Measurements from ENCODE around the gene NID1.

- TF ChIP-seq, protein P1, sequence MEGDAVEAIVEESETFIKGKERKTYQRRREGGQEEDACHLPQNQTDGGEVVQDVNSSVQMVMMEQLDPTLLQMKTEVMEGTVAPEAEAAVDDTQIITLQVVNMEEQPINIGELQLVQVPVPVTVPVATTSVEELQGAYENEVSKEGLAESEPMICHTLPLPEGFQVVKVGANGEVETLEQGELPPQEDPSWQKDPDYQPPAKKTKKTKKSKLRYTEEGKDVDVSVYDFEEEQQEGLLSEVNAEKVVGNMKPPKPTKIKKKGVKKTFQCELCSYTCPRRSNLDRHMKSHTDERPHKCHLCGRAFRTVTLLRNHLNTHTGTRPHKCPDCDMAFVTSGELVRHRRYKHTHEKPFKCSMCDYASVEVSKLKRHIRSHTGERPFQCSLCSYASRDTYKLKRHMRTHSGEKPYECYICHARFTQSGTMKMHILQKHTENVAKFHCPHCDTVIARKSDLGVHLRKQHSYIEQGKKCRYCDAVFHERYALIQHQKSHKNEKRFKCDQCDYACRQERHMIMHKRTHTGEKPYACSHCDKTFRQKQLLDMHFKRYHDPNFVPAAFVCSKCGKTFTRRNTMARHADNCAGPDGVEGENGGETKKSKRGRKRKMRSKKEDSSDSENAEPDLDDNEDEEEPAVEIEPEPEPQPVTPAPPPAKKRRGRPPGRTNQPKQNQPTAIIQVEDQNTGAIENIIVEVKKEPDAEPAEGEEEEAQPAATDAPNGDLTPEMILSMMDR (IDR thresholded peaks at IDR 0.05), result no peak
- no peak for TF ChIP-seq POLR2A (IDR thresholded peaks at IDR 0.05)
These were observed 38.2 kb upstream of the NID1 start for GRCh38 chr1:236103059-236103458.

All from gastroesophageal sphincter (tissue), 3 donors.